ENCODE data around the gene TIMM13.
"Not testable (repeated sequence)": the region's sequence is repeated elsewhere in the genome, so short reads cannot be mapped to it uniquely, and the experiment has no call there.

The TIMM13 gene

DNA sequence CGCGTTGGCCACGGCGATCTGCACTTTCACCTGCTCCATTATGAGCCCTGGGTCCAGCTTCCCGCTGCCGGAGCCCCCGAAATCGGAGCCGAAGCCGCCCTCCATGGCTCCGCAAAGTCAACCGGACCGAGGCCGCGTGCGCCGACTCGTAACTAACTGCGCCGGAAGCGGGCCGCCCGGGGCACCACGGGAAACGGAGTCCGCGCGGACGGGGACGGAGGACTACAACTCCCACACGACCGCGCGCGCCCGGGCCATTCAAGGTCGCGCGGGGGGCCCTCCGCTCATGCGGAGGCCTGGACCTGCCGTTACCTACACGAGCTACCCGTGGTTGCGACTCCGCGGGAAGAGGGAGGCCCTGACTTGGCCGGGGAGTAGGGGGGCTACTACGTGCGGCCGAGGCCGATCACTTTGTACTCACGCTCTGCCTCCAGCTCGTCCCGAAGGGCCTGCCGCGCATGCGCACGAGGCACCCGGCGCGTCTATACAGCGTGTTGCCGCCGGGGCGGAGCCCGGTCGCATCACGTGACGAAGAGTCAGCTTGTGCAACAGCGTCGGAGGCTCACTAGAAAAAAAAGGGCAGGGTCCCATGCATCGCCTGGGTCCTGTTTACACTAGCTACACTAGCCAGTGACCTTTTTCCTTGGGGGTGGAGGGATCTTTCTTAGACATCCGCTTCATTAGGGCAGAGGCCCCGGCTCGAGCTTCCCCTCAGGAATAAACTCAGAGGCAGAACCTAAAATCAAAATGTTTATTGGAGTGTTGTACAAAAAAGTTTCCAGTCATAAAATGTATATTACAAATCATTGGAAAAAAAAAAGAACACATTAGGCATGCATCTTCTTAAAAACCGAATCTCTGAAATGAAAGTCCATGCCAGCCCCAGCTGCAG is at the start of gene TIMM13:
TIMM13 (minus strand) TSS at position 158 of the 892 bp plus-strand sequence; CDS start at position 105, 53 bp downstream.
- DNase-seq (ENCODE audit: low read depth) = peak; percentile 96

- peak; percentile 86 for DNase-seq (ENCODE audit: low read depth)
Observed at GRCh38 chr19:2476451-2477140, 49.2 kb upstream of the TIMM13 start.

DNA sequence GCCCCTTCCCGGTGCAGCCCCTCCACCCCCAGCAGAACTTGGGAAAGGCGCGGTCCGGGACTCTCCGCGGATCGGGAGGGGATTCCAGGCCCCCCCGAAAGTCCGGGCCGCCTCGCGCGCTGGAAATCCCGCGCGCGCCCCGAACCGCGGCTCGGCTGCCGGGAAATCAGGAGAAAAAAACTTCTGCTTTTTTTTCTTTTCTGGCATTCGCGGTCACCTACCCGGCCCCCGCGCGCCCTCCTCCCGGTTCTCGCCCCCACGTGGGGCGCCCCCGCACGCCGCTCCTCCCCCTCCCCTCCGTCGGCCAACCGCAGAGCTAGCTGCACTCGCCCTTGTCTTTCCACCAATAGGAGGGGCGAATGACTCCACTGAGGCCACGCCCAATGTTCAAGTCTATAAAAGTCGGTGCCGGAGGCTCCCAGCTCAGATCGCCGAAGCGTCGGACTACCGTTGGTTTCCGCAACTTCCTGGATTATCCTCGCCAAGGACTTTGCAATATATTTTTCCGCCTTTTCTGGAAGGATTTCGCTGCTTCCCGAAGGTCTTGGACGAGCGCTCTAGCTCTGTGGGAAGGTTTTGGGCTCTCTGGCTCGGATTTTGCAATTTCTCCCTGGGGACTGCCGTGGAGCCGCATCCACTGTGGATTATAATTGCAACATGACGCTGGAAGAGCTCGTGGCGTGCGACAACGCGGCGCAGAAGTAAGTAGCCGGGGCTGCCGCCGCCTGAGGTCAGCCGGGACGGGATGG is 48.5 kb upstream of the TIMM13 start, which contains the start of gene GADD45B:
GADD45B (plus strand) TSS at position 426 of the 749 bp plus-strand sequence; CDS start at position 658, 232 bp downstream.
- peak; percentile 99 for DNase-seq (ENCODE audit: low read depth)

GRCh38 chr19:2475018-2475701 is 47.8 kb upstream of the TIMM13 start:
- DNase-seq (ENCODE audit: low read depth) = peak; percentile 80

DNA sequence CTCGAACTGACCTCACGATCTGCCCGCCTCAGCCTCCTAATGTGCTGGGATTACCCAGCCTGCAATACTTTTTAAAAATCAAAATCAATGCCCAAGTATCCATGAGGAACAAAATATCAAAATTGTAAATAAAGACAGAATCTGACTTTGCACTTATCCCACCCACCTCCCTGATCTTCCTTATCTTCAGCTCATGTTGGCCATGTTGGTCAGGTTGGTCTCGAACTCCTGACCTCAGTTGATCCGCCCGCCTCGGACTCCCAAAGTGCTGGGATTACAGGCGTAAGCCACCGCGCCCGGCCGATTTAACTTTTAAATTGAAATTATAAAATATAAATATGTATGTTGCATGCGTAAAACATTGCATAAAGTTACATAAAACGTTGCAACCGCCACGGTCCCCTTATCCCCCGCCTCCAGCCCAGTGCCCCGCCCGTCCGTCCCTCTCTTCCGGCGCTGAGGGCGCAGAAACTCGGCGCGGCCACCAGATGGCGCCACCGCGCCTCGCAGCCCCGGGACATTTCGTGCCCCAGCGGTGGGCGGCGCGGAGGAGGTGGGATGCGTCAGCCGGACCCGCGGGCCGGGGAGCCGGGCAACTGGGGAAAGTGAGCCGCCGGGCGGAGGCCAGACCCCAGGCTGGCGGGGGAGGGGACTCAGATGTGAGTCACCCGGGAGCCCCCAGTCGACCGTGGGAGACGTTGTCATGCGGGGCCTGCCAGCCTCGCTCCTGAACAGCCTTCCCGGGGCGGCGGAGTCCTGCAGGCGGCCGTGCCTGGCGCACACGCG is 47.0 kb upstream of the TIMM13 start:
- peak; percentile 95 for DNase-seq (ENCODE audit: low read depth)

GRCh38 chr19:2469915-2470200 is 42.5 kb upstream of the TIMM13 start:
- not testable (repeated sequence) for DNase-seq (ENCODE audit: low read depth)

DNA sequence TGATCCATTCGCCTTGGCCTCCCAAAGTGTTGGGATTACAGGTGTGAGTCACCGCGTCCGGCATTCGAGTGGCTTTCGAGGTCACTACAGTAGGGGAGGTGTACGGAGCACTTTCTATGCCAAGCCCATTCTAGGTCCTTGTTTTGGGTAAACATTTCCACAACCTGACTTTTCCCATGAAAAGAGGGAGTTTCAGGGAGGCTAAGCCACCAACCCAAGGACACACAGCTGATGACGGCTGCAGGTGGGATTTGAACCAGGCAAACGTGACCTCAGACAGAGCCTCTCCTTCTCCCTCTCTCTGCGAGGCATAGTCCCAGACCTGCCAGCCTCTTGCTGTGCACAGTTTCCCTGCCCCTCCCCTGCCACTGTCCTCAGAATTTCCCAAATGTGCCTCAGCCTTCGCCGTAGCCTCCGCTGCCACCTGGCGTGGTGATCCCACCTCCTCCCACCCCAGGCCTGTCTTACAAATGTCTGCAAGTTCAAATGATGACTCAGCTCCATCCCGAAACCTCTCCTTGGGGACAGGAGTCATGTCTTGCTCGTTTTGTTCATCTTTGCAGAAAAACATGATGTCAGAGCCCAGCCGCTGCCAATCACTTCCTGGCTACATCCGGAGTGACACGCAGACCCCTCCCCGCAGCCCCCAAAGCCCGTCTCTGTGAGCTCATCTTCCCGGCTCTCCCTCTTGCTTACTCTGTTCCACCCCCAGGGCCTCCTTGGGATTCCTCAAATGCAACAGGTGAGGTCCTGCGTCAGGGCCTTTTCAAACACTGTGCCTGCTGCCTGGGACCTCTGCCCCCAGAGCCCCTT is 41.9 kb upstream of the TIMM13 start:
- DNase-seq (ENCODE audit: low read depth) = peak; percentile 83

- no peak for DNase-seq (ENCODE audit: low read depth)
Observed at GRCh38 chr19:2468596-2468995, 41.2 kb upstream of the TIMM13 start.

- DNase-seq (ENCODE audit: low read depth) = no peak
Observed at GRCh38 chr19:2464389-2464788, 37.0 kb upstream of the TIMM13 start.

GRCh38 chr19:2463694-2464093 is 36.3 kb upstream of the TIMM13 start:
- not testable (repeated sequence) for DNase-seq (ENCODE audit: low read depth)

DNA sequence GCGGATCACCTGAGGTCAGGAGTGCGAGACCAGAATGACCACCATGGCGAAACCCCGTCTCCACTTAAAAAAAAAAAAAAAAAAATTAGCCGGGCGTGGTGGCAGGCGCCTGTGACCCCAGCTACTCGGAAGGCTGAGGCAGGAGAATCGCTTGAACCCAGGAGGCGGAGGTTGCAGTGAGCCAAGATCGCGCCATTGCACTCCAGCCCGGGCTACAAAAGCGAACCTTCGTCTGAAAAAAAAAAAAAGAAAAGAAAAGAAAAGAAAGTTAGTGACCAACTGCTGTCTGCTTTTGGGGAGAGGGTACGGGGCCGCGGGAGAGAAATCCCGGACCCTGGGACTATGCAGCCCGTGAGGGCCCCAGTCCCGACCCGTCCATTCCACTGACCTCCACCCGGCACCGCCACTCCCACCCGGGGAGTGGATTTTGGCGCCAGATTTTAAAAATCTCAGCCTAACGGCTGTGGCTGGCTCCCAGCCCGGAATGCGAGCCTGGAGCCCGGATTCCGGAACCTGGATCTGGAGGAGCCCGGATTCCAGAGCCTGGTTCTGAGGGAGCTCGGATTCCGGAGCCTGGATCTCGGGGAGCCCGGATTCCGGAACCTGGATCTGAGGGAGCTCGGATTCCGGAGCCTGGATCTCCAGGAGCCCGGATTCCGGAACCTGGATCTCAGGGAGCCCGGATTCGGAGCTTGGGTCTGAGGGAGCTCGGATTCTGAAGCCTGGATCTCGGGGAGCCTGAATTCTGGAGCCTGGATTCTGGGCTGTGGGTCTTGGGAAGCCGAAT is 35.4 kb upstream of the TIMM13 start:
- peak; percentile 99 for DNase-seq (ENCODE audit: low read depth)

DNA sequence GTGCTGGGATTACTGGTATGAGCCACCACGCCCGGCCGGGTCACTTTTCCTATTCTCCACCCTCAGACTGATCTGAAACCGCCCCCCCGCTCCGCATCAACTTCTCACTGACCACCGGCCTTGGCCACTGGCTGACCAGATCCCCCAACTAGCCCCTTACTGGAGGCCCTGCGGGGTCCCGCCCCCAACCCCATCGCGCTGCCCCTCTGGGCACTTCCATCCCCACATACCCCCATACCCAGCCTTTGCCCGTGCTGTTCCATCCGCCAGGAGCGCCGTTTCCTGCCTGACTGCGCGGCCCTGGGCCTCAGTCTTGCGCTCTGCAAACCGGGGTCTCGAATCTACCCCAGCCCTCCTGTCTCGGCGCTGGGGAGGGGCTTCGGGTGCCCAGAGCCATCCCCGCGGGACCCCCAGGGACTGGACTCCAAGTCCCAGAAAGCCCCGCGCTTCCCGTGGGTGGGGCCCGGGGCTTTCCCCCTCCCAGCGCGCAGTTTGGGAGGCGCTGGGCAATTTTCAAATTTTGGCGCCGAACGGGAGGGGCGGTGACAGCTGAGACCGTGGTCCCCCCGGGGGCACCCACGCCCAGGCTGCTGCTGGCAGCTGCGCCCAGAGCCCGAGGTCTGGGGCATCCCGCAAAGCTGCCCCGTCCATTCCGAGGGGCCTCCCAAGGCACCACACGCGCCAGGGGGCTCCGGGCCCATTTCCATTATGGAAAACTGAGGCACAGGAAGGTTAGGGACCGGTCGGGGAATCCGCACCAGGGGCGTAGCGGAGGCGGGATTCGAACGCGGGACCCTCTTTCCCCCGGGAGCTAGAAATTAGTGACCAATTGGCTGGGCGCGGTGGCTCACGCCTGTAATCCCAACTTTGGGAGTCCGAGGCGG is 34.6 kb upstream of the TIMM13 start:
- DNase-seq (ENCODE audit: low read depth) = peak; percentile 84

DNA sequence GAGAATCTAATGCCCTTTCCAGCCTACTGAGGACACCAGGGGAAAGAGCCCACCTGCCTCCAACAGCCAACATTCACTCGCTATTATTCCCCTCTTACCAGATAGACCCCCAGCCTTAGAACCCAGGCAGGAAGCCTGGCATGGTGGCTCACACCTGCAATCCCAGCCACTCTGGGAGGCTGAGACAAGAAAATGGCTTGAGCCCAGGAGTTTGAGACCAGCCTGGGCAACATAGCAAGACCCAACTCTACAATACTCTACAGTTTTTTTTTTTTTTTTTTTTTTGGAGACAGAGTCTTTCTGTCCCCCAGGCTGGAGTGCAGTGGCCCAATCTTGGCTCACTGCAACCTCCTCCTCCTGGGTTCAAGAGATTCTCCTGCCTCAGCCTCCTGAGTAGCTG is 32.9 kb upstream of the TIMM13 start:
- no peak for DNase-seq (ENCODE audit: low read depth)

DNA sequence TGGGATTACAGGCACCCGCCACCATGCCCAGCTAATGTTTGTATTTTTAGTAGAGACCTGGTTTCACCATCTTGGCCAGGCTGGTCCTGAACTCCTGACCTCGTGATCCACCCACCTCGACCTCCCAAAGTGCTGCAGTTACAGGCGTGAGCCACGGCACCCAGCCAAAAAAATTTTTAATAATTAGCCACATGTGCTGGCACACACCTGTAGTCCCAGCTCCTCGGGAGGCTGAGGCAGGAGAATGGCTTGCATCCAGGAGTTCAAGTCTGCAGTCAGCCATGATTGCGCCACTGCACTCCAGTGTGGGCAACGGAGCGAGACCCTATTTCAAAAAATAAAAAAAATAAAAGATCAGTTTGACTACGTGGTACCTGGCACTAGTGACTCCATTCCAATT is 31.4 kb upstream of the TIMM13 start:
- not testable (repeated sequence) for DNase-seq (ENCODE audit: low read depth)

DNA sequence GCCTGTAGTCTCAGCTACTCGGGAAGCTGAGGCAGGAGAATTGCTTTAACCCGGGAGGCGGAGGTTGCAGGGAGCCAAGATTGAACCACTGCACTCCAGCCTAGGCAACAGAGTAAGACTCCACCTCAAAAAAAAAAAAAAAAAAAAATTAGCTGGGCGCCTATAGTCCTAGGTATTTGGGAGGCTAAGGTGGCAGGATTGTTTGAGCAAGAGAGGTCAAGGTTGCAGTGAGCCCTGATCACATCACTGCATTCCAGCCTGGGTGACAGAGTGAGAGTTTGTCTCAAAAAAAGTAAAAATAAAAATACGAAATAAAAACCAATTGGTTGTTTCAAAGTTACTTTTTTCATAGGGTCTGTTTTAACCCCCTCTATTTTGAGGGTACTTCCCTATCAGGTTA is 30.7 kb upstream of the TIMM13 start:
- DNase-seq (ENCODE audit: low read depth) = no peak

GRCh38 chr19:2457394-2458037 is 30.1 kb upstream of the TIMM13 start:
- no peak for DNase-seq (ENCODE audit: low read depth)

DNA sequence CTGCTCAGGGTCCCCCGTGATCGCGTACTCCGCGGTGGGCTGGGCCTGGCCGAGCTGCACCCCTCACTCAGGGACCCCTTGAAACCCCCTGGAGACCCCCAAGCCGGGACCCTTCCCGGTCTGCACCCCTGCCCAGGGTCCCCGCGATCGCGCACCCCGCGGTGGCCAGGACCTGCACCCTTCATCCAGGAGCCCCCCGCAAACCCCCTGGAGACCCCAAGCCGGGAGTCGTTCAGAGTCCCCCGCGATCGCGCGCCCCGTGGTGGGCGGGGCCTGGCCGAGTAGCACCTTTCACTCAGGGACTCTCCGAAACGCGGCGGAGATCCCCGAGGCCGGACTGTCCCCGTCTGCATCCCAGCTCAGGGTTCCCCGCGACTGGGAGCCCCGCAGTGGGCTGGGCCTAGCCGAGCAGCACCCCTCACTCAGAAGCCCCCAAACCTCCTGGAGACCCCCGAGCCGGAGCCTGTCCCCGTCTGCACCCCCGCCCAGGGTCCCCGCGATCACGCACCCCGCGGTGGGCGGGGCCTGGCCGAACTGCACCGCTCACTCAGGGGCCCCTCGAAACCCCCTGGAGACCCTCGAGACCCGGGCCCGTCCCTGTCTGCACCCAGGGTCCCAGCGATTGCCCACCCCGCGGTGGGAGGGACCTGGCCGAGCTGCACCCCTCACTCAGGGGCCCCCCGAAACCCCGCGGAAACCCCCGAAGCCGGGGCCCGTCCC is 28.6 kb upstream of the TIMM13 start:
- DNase-seq (ENCODE audit: low read depth) = peak; percentile 54
